Astrocyte of the spinal cord (primary cell): ENCODE measurements around the gene CGB1.

Source experiments
- DNase-seq: peaks from one replicate; pipeline ENCODE4 v3.0.0; 2011; ENCODE audit warnings: low read depth, low spot score
- H3K4me3 ChIP-seq: 2 replicates; pipeline ENCODE4 v1.5.1; 2011; ENCODE audit warnings: low read depth, mild to moderate bottlenecking, low read length, moderate library complexity
- in situ Hi-C: cut with HindIII; loops from 2 replicates; pipeline ENCODE4 v1.10.0; 2017; ENCODE audit warnings: low sequenced_read_pairs
- TF ChIP-seq, protein P1 (sequence below): IDR thresholded peaks from 2 replicates; pipeline ENCODE4 v1.5.1; 2012; ENCODE audit warnings: low read depth, mild to moderate bottlenecking, low read length, inconsistent platforms

CGB1 gene

GRCh38 chr19:48989701-48990291, 46.9 kb downstream of the CGB1 start:
- in situ Hi-C loops = no loop called here

GRCh38 chr19:48988860-48989259, 47.8 kb downstream of the CGB1 start:
- no peak for DNase-seq
- TF ChIP-seq, protein P1, sequence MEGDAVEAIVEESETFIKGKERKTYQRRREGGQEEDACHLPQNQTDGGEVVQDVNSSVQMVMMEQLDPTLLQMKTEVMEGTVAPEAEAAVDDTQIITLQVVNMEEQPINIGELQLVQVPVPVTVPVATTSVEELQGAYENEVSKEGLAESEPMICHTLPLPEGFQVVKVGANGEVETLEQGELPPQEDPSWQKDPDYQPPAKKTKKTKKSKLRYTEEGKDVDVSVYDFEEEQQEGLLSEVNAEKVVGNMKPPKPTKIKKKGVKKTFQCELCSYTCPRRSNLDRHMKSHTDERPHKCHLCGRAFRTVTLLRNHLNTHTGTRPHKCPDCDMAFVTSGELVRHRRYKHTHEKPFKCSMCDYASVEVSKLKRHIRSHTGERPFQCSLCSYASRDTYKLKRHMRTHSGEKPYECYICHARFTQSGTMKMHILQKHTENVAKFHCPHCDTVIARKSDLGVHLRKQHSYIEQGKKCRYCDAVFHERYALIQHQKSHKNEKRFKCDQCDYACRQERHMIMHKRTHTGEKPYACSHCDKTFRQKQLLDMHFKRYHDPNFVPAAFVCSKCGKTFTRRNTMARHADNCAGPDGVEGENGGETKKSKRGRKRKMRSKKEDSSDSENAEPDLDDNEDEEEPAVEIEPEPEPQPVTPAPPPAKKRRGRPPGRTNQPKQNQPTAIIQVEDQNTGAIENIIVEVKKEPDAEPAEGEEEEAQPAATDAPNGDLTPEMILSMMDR = no peak
- in situ Hi-C loops = no loop called here
- H3K4me3 ChIP-seq = no peak overlapping the region

More at GRCh38 chr19:48989701-48990291, 46.9 kb downstream of the CGB1 start:
- TF ChIP-seq, protein P1 = no peak
- DNase-seq = no peak
- H3K4me3 ChIP-seq = no peak overlapping the region

- in situ Hi-C loops = no loop called here
- TF ChIP-seq, protein P1 = no peak
- no peak for DNase-seq
- H3K4me3 ChIP-seq = no peak overlapping the region
Measured at GRCh38 chr19:48988286-48988685, 48.4 kb downstream of the CGB1 start.

DNA sequence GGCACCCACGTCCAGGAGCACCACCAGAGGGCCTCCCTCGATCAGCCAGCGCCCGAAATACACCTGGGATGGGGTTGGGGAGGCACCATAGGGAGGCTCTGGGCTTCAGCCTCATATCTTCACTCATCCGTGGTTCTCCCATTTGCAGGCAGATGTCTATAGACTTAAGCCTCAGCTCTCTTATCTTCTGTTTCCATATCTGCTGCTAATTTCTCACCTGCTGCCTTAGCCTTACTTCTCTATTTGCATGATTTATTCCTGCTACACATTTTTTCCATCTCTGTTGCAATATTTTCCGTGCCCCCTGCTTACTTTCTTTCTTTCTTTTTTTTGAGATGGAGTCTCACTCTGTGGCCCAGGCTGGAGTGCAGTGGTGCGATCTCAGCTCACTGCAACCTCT, 49.4 kb downstream of the CGB1 start:
- in situ Hi-C loops = no loop called here
- TF ChIP-seq, protein P1 = no peak
- DNase-seq = no peak

DNA sequence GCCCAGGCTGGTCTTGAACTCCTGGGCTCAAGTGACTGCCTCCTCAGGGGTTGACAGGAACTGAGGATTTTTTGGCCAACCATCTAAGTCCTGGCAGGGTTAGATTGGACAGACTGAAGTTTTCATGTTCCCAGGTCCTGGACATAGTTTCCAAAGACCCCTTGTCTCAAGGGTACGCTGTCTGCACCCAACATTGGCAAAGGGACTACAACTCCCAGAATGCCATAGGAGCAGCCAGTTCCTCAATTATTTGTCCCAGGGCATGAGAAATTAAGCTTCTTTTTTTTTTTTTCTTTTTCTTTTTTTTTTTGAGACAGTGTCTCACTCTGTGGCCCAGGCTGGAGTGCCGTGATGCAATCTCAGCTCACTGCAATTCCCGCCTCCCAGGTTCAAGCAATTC, 50.5 kb downstream of the CGB1 start:
- TF ChIP-seq, protein P1 = no peak
- DNase-seq = no peak
- H3K4me3 ChIP-seq = no peak overlapping the region
- in situ Hi-C loops = no loop called here

More for the DNA sequence above, 49.4 kb downstream of the CGB1 start:
- no peak overlapping the region for H3K4me3 ChIP-seq

DNA sequence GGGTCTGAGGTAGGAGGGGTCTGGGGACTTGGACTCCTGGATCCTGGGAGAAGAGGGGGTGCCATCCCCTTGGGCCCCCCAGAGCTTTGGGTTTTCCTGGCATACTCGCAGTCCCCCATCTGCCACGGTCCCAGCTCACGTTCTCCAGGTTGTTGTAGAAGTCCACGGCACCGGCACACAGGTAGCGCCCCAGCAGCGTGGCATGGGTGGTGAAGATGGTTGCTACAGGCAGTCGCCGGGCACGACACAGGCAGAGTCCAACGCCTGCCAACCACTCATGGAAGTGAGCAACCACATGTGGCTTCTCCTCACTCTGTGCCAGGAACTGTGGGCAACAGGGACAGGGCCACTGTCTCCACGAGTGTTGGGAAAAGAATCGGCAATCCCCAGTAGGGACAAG, 51.0 kb downstream of the CGB1 start:
- in situ Hi-C loops = no loop called here
- TF ChIP-seq, protein P1 = no peak
- DNase-seq = no peak
- H3K4me3 ChIP-seq = no peak overlapping the region
